DND-41 (cell line): ENCODE results near the gene COMMD4.

ENCODE experiments used
- CTCF ChIP-seq: IDR thresholded peaks from 2 replicates; pipeline ENCODE4 v1.5.1; 2012; ENCODE audit warnings: borderline replicate concordance, low read length, moderate library complexity, mild to moderate bottlenecking; ENCODE audit not compliant: poor library complexity, severe bottlenecking; ENCODE audit errors: extremely low read depth
- EZH2 ChIP-seq: IDR thresholded peaks from 3 replicates; pipeline ENCODE4 v1.6.1; 2012; ENCODE audit warnings: borderline replicate concordance, low read depth, mild to moderate bottlenecking, moderate library complexity, low read length, inconsistent platforms; ENCODE audit not compliant: severe bottlenecking

GRCh38 chr15:75348562-75349350 lies 12.9 kb downstream of the COMMD4 start:
- TF ChIP-seq CTCF: no peak
- no peak for TF ChIP-seq EZH2
